Activated CD8-positive, alpha-beta memory T cell treated with anti-CD3 and anti-CD28 coated beads, Interleukin-2, amount 50 U/mL, for 48 hours (primary cell): ENCODE data around the gene TMEM92.
"Not testable (repeated sequence)": the region's sequence is repeated elsewhere in the genome, so short reads cannot be mapped to it uniquely, and the experiment has no call there.

Experiments used
- DNase-seq: peaks from one replicate; pipeline ENCODE4 v3.0.0-alpha.2; 2020

Gene TMEM92

GRCh38 chr17:50262001-50262794 is 12.1 kb upstream of the TMEM92 start:
- no peak for DNase-seq

- DNase-seq, result no peak
Measured at GRCh38 chr17:50263331-50264262, 10.7 kb upstream of the TMEM92 start.

- DNase-seq, result peak; percentile 42
Measured at GRCh38 chr17:50264263-50265113, 9.8 kb upstream of the TMEM92 start.

- DNase-seq, result peak; percentile 43
Measured at GRCh38 chr17:50265212-50265611, 9.1 kb upstream of the TMEM92 start.

GRCh38 chr17:50265690-50266315 is 8.5 kb upstream of the TMEM92 start:
- peak; percentile 40 for DNase-seq

- peak; percentile 42 for DNase-seq
Measured at GRCh38 chr17:50266384-50267073, 7.7 kb upstream of the TMEM92 start.

- DNase-seq, result peak; percentile 49
Measured at GRCh38 chr17:50267074-50267841, 7.0 kb upstream of the TMEM92 start.

- peak; percentile 35 for DNase-seq
Measured at GRCh38 chr17:50268026-50268425, 6.2 kb upstream of the TMEM92 start.

- peak; percentile 40 for DNase-seq
Measured at GRCh38 chr17:50268743-50269275, 5.5 kb upstream of the TMEM92 start.

GRCh38 chr17:50269477-50270434 is 4.5 kb upstream of the TMEM92 start:
- peak; percentile 79 for DNase-seq

GRCh38 chr17:50270435-50271362 is 3.6 kb upstream of the TMEM92 start:
- peak; percentile 44 for DNase-seq

GRCh38 chr17:50271363-50271750 is 2.9 kb upstream of the TMEM92 start:
- not testable (repeated sequence) for DNase-seq

- peak; percentile 50 for DNase-seq
Measured at GRCh38 chr17:50272246-50272645, 2.0 kb upstream of the TMEM92 start.

GRCh38 chr17:50272711-50273653 is 1.3 kb upstream of the TMEM92 start:
- peak; percentile 86 for DNase-seq

- DNase-seq, result no peak
Measured at GRCh38 chr17:50273654-50274040, 619 bp upstream of the TMEM92 start.

- no peak for DNase-seq
Measured at GRCh38 chr17:50274897-50275221, 593 bp downstream of the TMEM92 start.

GRCh38 chr17:50275279-50275678 is 1.0 kb downstream of the TMEM92 start:
- no peak for DNase-seq
